ENCODE measurements around the gene EXOC2.

EXOC2 gene, protein sequence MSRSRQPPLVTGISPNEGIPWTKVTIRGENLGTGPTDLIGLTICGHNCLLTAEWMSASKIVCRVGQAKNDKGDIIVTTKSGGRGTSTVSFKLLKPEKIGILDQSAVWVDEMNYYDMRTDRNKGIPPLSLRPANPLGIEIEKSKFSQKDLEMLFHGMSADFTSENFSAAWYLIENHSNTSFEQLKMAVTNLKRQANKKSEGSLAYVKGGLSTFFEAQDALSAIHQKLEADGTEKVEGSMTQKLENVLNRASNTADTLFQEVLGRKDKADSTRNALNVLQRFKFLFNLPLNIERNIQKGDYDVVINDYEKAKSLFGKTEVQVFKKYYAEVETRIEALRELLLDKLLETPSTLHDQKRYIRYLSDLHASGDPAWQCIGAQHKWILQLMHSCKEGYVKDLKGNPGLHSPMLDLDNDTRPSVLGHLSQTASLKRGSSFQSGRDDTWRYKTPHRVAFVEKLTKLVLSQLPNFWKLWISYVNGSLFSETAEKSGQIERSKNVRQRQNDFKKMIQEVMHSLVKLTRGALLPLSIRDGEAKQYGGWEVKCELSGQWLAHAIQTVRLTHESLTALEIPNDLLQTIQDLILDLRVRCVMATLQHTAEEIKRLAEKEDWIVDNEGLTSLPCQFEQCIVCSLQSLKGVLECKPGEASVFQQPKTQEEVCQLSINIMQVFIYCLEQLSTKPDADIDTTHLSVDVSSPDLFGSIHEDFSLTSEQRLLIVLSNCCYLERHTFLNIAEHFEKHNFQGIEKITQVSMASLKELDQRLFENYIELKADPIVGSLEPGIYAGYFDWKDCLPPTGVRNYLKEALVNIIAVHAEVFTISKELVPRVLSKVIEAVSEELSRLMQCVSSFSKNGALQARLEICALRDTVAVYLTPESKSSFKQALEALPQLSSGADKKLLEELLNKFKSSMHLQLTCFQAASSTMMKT

DNA sequence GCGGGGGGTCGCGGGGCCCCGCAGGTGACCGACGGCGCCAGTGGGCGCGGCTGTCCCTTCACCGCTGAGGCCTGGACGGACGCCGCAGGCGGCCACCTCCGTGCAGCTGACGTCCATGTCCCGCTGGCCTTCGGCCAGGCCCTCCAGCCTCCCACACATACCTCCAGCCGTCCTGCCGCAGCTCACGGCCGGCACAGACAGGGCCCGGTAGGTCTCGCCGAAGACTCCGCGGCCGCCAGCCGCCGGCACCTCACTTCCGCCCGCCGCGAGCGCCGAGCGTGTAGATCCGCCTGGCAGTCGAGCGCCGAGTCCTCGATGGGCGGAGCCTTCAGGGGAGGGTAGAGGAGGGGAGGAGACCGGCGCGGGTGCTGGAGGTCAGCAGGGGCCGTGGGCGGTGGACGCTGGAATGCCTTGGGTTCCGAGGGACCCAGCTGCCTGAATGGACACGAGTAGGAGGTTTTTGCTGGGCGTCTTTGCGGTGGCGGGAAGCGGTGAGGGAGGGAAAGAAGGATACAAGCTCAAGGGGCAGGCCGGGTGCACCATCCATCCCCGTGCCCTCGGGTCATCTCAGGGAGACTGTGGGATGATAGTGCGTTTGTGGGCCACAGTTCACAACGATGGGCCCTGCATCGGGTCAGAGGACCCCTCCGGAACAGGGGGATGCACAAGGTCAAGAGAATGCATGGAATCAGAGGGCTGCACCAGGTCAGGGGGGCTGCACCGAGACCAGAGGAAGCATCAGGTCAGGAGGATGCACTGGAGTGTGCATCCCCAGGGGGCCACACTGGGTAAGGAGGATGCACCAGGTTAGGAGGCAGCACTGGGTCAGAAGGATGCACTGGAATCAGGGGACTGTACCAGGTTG, at the start of gene EXOC2:
Gene EXOC2, minus strand, starts transcription at position 282 of the 865 bp plus-strand sequence. CDS start 55,321 bp downstream, outside the sequence.
- peak; percentile 68 for DNase-seq

DNA sequence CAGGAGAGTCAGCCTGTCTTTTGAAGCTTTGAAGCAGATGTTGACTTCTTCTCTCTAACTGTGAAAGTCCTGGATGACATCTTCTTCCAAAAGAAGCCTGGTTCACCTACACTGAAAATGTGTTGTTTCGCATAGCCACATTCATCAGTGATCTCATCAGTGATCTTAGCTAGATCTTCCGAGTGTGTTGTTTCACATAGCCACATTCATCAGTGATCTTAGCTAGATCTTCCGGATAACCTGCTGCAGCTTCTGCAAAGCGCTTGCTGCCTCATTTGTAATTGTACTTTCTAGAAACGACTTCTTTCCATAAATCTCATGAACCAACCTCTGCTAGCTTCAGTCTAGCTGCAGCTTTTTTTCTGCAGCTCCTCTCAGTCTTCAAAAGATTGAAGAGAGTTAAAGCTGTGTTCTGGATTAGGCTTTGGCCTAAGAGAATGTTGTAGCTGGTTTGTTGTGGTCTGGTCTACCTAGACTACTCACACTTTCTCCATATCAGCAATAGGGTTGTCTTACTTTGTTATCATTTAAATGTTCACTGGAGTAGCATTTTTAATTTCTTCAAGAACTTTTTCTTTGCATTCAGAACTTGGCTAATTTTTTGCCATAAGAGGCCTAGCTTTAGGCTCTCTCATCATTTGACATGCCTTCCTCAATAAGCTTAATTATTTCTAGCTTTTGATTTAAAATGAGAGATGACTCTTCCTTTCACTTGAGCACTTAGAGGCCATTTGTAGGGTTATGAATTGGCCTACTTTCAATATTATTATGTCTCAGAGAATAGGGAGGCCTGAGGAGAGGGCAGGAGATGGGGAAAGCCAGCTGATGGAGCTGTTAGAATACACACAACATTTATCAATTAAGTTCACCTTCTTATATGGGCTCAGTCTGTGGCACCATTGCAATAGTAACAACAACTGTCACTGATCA, 48.7 kb upstream of the EXOC2 start:
- DNase-seq: no peak

DNA sequence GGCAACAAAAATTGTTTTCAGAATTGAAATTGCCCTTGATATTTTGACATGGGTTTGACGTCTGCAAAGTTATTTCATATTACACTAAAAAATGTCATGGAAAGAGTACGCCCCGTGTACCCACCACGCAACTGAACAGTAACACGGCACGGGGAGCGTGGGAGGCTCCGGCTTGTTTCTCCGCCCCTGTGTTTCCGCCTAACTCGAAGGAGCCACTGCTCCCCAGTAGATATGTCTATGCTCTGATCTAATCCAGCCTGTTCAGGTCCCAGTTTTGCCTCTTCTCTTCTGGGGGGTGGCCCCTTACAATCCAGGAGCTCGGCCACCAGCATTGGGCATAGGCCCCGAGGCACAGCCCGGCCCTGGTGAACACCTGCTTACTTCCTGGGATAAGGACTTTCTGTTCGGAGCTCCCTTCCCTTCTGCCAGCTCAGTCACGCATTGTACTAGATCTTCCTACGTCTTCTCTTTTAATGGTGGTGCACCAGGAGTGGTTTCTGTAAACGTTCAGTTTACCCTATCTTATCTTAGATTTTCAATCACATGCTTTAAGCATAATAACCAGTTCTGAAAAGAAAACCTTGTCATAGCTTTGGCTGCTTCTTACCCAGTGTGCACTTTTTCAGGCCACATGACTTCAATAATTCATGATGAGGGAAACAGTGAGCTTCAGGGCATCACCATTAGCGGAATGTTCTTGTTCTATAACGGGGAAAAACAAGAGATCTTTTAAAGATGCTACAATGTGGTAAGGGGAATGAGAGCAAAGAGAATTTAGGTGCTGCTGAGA, 43.9 kb upstream of the EXOC2 start:
- no peak for DNase-seq

DNA sequence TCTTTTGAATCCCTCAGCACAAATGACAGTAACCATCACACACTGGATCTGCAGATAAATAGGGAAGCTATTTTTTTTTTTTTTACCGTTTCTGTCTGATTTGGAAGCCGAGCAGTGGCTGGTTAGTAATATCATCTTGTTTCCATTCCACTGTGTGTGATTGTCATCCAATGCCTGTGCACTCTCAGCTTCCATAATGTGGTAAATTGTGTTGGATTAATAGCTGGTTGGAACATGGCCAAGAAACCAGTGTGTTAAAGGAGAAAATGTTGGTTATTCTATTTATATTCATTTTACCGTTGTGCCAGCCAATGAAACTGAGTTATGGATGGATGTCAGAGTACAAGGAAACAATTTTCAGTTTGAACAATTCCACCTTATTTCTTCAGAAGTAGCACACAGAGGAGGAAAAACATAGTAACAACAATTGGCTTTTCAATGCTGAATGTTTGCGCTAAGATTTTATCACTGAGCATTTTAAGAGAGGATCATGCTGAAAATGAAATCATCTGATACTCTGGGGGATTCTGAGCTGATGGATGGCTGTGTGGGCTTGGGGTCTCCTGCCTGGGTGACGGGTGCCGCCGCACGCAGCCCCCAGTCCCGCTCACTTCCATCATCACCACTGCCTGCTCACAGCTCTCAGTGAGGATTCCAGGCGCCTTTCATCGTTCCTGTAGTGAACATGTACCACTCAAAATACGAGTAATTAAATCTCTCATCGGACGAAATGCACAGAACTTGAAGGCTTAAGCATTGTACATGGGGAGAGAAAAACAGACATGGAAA, 40.7 kb upstream of the EXOC2 start:
- DNase-seq: peak; percentile 60

DNA sequence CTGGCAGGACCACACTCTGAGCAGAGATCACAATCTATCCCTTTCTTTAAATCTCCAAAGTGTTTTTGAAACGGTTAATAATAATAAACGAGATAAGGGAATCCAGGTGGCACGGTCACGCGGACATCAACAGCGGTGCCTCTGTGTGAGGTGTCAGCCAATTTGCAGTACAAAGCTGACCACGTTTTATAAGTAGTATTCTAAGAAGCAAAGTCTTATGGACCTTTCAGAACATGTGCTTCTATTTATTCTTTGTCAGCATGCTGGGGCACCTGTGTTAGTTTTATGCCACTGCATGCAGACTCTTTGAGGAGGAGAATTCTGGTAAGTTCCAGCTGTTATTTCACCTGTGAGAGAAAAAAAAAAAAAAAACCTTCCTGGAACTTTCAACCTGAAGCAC, 39.0 kb upstream of the EXOC2 start:
- DNase-seq: no peak

DNA sequence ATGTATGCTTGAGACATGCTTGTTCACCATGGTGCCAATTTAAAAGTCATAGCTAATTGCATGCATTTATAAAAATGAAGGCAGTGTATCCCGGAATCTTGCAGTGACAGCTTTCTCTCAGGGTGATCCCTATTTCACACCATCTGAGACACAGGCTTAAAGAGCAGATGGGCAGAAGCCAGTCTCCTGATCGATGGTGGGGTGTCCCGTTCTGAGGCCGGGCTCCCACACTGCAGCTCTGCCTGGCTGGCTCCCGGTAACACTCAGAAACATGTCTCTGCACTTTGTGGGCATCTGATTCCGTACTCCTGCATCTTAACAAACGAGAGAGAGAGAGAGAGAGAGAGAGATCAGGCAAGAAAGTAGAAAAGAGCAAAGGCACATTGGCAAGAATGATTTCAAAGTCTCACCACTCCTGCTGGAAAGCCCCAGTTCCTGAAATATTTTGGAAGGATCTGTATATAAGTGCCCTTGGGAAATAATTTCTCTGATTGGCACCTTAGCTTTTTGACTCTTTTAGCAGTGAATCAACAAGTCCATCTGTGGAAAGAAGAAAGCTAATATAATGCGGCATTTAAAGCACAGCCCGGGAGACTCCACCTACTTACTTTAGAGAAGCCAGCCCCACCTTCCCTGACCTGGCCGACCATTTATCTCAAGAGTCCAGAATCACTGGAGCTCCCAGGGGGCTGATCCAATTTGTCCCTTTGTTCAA, 36.8 kb upstream of the EXOC2 start:
- no peak for DNase-seq

DNA sequence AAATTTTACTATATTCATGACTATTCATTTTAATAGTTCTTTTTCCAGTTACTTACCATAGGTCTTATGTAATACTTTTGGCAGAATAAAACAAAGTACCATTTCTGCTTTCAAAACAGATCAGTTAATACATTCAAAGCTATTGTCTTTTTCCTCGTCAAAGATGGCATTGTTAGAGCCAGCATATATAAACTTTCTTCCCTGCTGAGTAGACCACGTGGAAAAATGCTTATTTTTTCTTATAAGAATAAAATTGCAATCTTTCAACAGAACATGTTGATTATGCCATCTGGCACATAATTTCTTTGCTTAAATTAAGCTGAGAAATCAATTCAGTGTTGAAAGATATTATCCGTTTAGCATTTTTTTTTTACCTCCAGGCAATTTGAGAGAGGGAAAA, 34.9 kb upstream of the EXOC2 start:
- DNase-seq: no peak

DNA sequence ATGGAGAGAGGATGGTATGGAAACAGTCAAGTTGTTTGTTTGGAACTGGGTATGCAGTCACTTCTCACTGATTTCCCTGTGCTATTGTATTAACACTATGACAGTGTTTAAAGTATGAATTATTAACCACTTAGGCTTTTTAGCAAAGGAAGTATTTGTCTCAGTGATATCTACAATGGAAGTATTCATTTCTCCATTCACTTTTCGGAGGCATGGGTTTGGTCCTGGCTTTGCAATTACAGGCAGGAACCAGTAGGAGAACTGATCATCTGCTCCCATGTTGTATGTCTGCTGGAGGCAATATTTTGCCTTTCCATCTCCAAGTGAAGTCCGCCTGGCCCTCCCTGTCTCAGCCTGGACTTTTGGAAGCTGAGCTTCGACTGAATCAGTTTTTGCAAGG, 30.6 kb upstream of the EXOC2 start:
- no peak for DNase-seq

DNA sequence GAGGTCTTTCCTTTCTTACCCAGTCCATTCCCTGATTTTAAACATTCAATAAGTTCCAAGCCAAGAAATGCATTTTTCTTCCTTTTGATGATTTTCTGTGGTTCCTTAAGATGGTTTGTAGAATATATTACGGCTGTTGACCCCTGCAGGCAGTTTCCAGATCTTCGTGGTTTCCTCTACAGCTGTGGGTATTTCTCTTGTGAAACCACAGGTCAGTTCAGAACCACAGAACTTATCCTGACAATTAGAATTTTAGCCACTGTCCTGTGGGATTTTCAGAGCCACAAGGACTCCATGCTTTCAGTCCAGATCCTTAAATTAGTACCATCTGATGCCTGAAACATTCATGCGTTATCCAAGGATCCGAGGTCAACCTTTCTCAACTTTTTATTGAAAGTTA, 29.7 kb upstream of the EXOC2 start:
- DNase-seq: no peak

DNA sequence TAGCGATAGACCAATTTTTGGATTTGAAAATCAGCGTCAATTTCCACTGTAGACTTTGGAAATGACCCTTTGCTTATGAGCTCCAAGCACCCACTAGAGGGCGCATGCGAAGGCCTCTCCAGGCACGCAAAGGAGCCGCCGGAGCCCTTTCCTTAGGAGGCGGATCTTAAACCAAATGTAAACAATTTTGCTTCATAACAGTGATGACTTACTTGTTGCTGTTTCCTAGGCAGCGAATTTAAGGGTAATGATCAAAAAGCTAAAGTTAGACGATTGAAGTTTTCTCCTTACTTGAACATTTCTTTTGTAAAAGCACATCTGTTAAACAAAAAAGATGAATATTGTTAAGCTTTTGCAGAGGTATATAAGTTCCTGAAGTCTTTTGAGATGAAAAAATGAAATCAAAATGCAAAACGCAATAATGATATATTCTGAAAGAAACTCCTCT, 29.2 kb upstream of the EXOC2 start:
- DNase-seq: peak; percentile 67

DNA sequence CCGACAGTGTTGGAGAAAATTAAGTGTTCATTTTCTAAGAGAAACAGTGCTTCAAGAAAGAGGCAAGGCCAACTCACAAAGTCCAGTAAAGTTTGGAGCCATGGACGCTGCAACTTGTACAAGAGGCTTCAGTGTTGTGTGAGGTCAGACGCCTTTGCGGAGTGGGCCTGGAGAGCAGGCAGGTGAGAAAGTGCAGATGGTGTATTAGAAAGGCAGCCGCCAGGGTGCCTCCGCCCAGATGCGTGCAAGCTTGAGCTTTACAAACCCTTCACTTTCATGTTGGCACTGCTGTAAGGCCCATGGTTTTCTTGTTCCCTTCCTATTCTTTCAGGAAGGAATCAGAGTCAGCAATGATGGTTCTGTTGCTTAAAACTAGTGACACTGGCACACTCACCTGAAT, 25.4 kb upstream of the EXOC2 start:
- no peak for DNase-seq

DNA sequence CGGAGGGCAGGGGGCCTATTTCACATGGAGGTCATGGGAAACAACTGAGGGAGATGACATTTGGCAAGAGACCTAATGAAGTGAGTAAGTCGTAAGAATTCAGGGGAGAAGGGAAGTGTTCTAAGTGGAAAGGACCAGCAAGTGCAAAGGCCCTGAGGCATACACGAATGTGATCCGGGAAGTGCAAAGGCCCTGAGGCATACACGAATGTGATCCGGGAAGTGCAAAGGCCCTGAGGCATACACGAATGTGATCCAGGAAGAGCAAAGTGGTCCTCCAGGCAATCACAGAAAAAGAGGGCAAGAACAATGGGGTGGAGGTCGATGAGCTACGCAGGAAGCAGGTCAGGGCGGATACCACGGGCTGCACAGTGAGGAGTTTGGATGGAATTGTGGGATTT, 24.2 kb upstream of the EXOC2 start:
- no peak for DNase-seq

DNA sequence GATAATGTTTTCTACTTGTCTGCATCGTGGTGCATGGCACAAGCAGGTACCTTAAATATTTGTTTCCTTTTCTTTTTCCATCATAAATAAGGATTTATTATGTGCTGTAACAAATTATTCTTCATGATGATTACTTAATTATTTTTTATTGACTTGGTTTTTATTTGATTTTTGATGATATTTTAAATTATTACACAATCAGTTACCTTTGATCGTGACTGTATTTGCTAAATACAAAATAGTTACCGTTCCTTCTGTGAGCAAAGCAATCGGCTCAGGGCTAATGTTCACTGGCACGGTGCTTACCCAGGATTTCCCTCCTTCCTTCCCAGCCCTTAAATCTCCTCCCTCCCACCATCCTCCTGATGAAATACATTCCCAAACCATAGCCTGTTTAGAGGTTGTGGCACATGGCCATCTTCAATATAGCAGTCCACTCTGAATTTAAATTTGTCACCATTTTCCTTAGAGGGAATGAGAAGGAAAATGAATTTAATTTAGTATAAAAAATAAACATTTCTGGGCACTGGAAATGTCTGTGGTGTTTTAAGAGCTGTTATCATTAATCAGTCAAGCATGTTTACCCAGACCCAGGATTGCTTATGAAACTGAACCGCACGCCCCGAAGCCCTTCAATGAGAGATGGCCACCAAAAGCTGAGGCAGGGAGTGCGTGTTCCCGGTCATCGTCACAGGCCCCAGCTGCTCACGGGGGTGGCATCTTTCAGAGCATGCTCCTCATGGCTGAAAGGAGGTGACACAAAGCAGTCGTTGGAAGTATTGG, 23.0 kb upstream of the EXOC2 start:
- DNase-seq: no peak

DNA sequence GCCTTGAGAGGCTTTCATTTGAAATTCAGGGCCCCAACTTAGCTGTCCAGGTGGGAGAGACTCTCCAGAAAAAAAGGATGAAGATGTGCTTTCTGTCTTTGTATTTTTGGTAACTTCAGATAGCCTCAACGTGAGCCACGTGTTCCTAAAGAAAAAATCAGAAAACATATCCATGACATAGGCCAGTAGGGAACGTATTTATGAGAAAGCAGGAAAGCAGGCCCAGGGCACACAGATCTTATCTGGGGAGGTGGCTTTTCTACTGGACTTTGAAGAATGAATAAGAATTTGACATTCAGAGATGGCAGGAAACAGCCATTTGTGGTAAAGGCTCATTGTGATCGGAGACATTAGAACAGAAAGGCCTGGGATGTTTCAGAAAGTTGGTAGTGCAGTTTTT, 21.2 kb upstream of the EXOC2 start:
- no peak for DNase-seq

DNA sequence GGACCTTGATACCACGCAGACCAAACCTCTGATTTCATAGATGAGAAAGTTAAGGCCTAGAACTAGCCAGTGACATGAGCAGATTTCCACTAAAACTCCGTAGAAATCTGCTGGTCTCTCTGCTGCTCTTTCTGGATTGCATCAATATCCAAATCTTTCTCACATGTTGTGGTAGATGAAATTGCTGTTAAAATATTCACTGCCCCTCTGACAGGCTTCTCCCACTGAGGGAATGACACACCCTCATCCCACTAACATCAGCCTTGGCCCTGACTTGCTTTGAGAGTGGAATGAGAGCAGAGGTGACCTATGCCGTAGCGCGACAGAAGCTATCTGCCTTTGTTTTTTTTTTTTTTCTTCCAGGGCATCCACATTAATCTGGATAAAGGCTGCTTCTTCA, 20.4 kb upstream of the EXOC2 start:
- no peak for DNase-seq

DNA sequence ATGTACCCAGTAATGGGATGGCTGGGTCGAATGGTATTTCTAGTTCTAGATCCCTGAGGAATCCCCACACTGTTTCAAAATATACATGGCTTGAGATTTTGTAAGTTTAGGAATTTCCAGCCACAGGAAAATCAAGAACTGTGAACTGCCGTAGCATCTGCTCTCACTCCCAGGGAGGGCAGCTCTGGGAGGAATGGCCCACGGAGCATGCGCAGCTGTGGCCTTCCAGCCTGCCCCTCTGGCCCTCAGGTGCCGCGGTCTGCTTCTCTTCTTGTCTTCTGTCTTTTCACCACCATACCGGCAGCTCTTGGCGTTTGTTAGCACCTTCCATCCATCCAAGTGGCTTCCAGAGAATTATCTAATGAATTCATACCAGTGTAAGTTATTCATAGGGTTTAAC, 19.9 kb upstream of the EXOC2 start:
- DNase-seq: no peak

DNA sequence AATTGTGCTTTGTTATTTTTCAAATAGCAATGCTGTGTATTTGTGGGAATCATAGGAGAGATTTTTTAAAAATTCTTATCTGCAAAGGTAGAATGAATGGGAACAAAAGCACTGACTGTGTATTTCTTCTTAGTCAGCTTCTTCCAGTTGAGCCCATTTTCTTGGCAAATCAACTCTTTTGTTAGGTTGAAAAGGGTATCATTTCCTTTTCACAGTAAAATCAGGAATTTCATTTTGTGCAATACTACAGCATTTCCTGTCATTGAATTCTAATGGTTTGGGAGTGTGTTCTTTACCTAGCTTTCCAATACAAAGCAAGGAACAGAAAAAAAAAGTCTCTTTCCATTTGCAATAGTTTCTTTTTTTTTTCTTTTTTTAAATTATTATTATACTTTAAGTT, 19.0 kb upstream of the EXOC2 start:
- DNase-seq: no peak
